Prostate gland (tissue), 2 donors: ENCODE results near the gene C4orf50.

Experiments
- CTCF ChIP-seq, 4 experiments: fragments of 200-600 bp in 2 of 4; fragments of 450-650 bp in 2 of 4; sonication (generic) in 2 of 4; IDR thresholded peaks; 1 replicate in 3 of 4; 2 replicates in 1 of 4; pipeline ENCODE4 v1.5.1; 2016 to 2019; ENCODE audit warnings: antibody characterized with exemption in 4 of 4, mild to moderate bottlenecking in 2 of 4, moderate library complexity in 2 of 4
- POLR2A ChIP-seq: fragments of 450-650 bp; IDR thresholded peaks from one replicate; pipeline ENCODE4 v1.6.1; 2016; ENCODE audit warnings: antibody characterized with exemption, mild to moderate bottlenecking
- POLR2AphosphoS5 ChIP-seq: sonication (generic); formaldehyde crosslinking; IDR thresholded peaks from one replicate; pipeline ENCODE4 v1.6.1; 2017; ENCODE audit warnings: antibody characterized with exemption

DNA sequence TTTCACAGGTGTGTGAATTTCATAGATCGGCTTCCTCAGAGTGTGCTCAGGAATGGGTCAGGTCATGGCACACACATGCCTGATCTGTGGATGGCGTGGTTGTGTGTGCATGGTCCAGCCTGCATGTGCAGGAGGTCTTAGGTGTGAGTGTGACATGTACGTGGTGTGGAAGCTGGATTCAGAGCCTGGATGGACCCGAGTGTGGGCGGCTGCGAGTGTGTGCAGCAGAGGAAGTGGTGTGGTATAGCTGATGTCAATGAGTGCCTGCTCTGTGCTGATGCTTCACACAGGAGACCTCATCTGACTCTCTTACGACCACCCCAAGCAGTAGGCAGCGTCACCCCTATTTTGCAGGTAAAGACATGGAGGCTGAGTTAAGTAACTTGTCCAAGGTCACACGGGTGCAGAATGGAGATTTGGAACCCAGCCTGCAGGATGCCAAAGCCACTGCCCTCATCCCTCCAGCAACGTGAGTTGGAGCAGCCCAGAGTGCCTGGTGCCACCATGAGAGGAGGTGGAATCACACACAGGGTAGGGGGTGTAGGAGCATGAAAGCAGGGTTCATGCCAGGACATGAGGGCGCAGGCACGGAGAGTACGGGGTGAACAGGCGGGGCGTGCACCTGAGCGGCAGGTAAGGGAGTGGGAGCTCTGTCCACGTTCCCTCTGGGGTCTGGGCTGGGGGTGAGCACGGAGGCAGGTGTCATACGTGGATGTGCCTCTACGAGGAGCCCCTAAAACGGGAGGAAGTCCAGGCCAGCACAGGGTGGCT lies 24.2 kb upstream of the C4orf50 start:
- no peak for TF ChIP-seq CTCF (IDR thresholded peaks at IDR 0.05)
- TF ChIP-seq POLR2A = no peak
- TF ChIP-seq POLR2AphosphoS5 = no peak
